ENCODE data around the gene GCM1. TPM values are rescaled to one million over a fixed set of nuclear protein-coding genes. Genes with fewer than 3 reads are reported as not detected.

Gene GCM1
- total RNA-seq, 4 donors from 2014 or later, result not detected

- Histone ChIP-seq H3K4me3 (replicated peaks in 1 of 3) (no peak overlapping the region), H3K4me1 (no peaks in the 10 kb centered on the region), H3K9me3 (no peaks in the 10 kb centered on the region), H3K36me3 (no peaks in the 10 kb centered on the region), H3K27ac (no peak overlapping the region), H3K27me3 (no peaks in the 10 kb centered on the region)
- TF ChIP-seq CTCF (IDR thresholded peaks at IDR 0.05) (no peak), POLR2A (IDR thresholded peaks at IDR 0.05) (no peak)
- intact Hi-C loops (cut with DNase I), result no loop called here
- 97 to 98% methylated on average over 2 of the region's 2 CpGs for WGBS, 2 donors
- DNase-seq, result no peak
Observed at GRCh38 chr6:53152576-53152975, 3.9 kb upstream of the GCM1 start.

- 50 to 57% methylated on average over 3 of the region's 3 CpGs for WGBS, 2 donors
Observed at GRCh38 chr6:53151676-53152075, 3.0 kb upstream of the GCM1 start.

GRCh38 chr6:53144802-53145201 lies 3.8 kb downstream of the GCM1 start:
- Histone ChIP-seq H3K27me3 (no peaks in the 10 kb centered on the region), H3K36me3 (no peaks in the 10 kb centered on the region), H3K9me3 (no peaks in the 10 kb centered on the region), H3K27ac (no peak overlapping the region), H3K4me3 (replicated peaks in 1 of 3) (no peak overlapping the region), H3K4me1 (peaks cover 0 to 4% of the 10 kb centered on the region in 2 donors)
- intact Hi-C loops (cut with DNase I), result no loop called here
- no peak for TF ChIP-seq POLR2A (IDR thresholded peaks at IDR 0.05)
- no peak for TF ChIP-seq CTCF (IDR thresholded peaks at IDR 0.05)
- 93 to 94% methylated on average over 2 of the region's 2 CpGs for WGBS, 2 donors
- no peak for DNase-seq

More at GRCh38 chr6:53151676-53152075, 3.0 kb upstream of the GCM1 start:
- Histone ChIP-seq H3K27me3 (no peaks in the 10 kb centered on the region), H3K4me1 (no peaks in the 10 kb centered on the region), H3K27ac (no peak overlapping the region), H3K4me3 (replicated peaks in 1 of 3) (no peak overlapping the region), H3K36me3 (no peaks in the 10 kb centered on the region), H3K9me3 (no peaks in the 10 kb centered on the region)
- intact Hi-C loops (cut with DNase I), result no loop called here
- DNase-seq, result no peak
- no peak for TF ChIP-seq CTCF (IDR thresholded peaks at IDR 0.05)
- no peak for TF ChIP-seq POLR2A (IDR thresholded peaks at IDR 0.05)

- Histone ChIP-seq H3K27ac (no peak overlapping the region), H3K27me3 (no peaks in the 10 kb centered on the region), H3K4me1 (peaks cover 0 to 4% of the 10 kb centered on the region in 2 donors), H3K9me3 (no peaks in the 10 kb centered on the region), H3K4me3 (replicated peaks in 1 of 3) (no peak overlapping the region), H3K36me3 (no peaks in the 10 kb centered on the region)
- no peak for TF ChIP-seq POLR2A (IDR thresholded peaks at IDR 0.05)
- no peak for TF ChIP-seq CTCF (IDR thresholded peaks at IDR 0.05)
- 75% methylated on average over 3 of the region's 3 CpGs for WGBS, 2 donors
- intact Hi-C loops (cut with DNase I), result no loop called here
- DNase-seq, result no peak
Observed at GRCh38 chr6:53143710-53144109, 4.9 kb downstream of the GCM1 start.

- H3K9me3 ChIP-seq, result no peaks in the 10 kb centered on the region
Observed at GRCh38 chr6:53142810-53143209, 5.8 kb downstream of the GCM1 start.

More at GRCh38 chr6:53142810-53143209, 5.8 kb downstream of the GCM1 start:
- H3K27me3 ChIP-seq, result no peaks in the 10 kb centered on the region
- no peaks in the 10 kb centered on the region for H3K36me3 ChIP-seq
- TF ChIP-seq CTCF (IDR thresholded peaks at IDR 0.05), result no peak
- no peak for DNase-seq
- no peak overlapping the region for H3K4me3 ChIP-seq (replicated peaks in 1 of 3)
- peaks cover 0 to 4% of the 10 kb centered on the region in 2 donors for H3K4me1 ChIP-seq
- no peak overlapping the region for H3K27ac ChIP-seq
- 66 to 90% methylated on average over 3 of the region's 3 CpGs for WGBS, 2 donors
- intact Hi-C loops (cut with DNase I), result no loop called here

Data from thyroid gland (tissue), 4 donors.